H1 (cell line): ENCODE measurements around the gene C1S. TPM values are rescaled to one million over a fixed set of nuclear protein-coding genes. Genes with fewer than 3 reads are reported as not detected.

Experiments used
- CTCF ChIA-PET: fragments of 300-600 bp; sonication (Branson Sonifier 250); formaldehyde crosslinking; loops from one replicate; lab custom pipeline; 2021; ENCODE audit not compliant: partially characterized antibody; lab: Charles Lee
- POLR2A ChIA-PET: fragments of 300-600 bp; sonication (Branson Sonifier 250); formaldehyde crosslinking; loops from one replicate; lab custom pipeline; 2021; ENCODE audit warnings: inconsistent platforms; ENCODE audit not compliant: partially characterized antibody; lab: Charles Lee
- DNase-seq, 2 experiments: peaks; one replicate each; pipeline versions ENCODE4 v3.0.0 to v3.0.0-alpha.2; 2010 to 2022; ENCODE audit warnings: low spot score in 2 of 2, low read depth in 1 of 2, mixed read lengths in 1 of 2
- FAIRE-seq: peaks from 2 replicates; lab custom pipeline; 2011; peaks lifted over from hg19 to GRCh38; lab: Jason Lieb, UNC
- H2AFZ ChIP-seq: 2 replicates; pipeline ENCODE4 v1.8.1; 2012; ENCODE audit warnings: low read length, inconsistent platforms
- H2AK5ac ChIP-seq: 2 replicates; pipeline ENCODE4 v1.6.1; 2013; ENCODE audit warnings: low read depth, low read length
- H2BK120ac ChIP-seq: replicated peaks from 2 replicates; pipeline ENCODE3; 2013; ENCODE audit warnings: low read depth, low read length, inconsistent platforms
- H2BK12ac ChIP-seq: 2 replicates; pipeline ENCODE4 v1.6.1; 2013; ENCODE audit warnings: low read depth, low read length
- H2BK15ac ChIP-seq: 2 replicates; pipeline ENCODE4 v1.6.1; 2013; ENCODE audit warnings: low read length
- H2BK20ac ChIP-seq: 2 replicates; pipeline ENCODE4 v1.6.1; 2013; ENCODE audit warnings: low read length
- H2BK5ac ChIP-seq: 2 replicates; pipeline ENCODE4 v1.6.1; 2013; ENCODE audit warnings: low read depth, low read length
- H3K14ac ChIP-seq: 2 replicates; pipeline ENCODE4 v1.6.1; 2013; ENCODE audit warnings: inconsistent platforms; ENCODE audit not compliant: insufficient read length
- H3K18ac ChIP-seq: 2 replicates; pipeline ENCODE4 v1.6.1; 2013; ENCODE audit warnings: low read length; ENCODE audit errors: extremely low read depth
- H3K23ac ChIP-seq: 2 replicates; pipeline ENCODE4 v1.6.1; 2013; ENCODE audit warnings: inconsistent platforms; ENCODE audit not compliant: insufficient read length
- H3K23me2 ChIP-seq: 2 replicates; pipeline ENCODE4 v1.6.1; 2013; ENCODE audit warnings: low read depth, low read length
- H3K27ac ChIP-seq: 2 replicates; pipeline ENCODE4 v1.6.1; 2011; ENCODE audit warnings: low read depth, low read length, inconsistent platforms
- H3K27me3 ChIP-seq, 4 experiments: replicated peaks in 1 of 4; 1 replicate in 1 of 4; 2 replicates in 3 of 4; pipeline versions ENCODE4 v1.6.1 to v1.8.1; 2011 to 2013; ENCODE audit warnings: low read length in 3 of 4, mild to moderate bottlenecking in 3 of 4, inconsistent platforms in 2 of 4, mixed read lengths in 2 of 4, moderate library complexity in 1 of 4; ENCODE audit not compliant: control insufficient read depth in 3 of 4, insufficient read depth in 3 of 4; ENCODE audit errors: extremely low read depth in 1 of 4
- H3K36me3 ChIP-seq, 4 experiments: 2 replicates each; pipeline versions ENCODE4 v1.6.1 to v1.8.1; 2011 to 2013; ENCODE audit warnings: mild to moderate bottlenecking in 4 of 4, low read length in 3 of 4, moderate library complexity in 2 of 4, control low read depth in 1 of 4, inconsistent platforms in 1 of 4; ENCODE audit not compliant: insufficient read depth in 4 of 4, control insufficient read depth in 2 of 4
- H3K4ac ChIP-seq: replicated peaks from 2 replicates; pipeline ENCODE3; 2013; ENCODE audit warnings: low read length, low read depth, mixed read lengths, inconsistent platforms; ENCODE audit not compliant: insufficient read length
- H3K4me1 ChIP-seq, 4 experiments: replicated peaks in 1 of 4; 1 replicate in 1 of 4; 2 replicates in 3 of 4; pipeline versions ENCODE4 v1.6.1 to v1.8.1; 2011 to 2013; ENCODE audit warnings: low read length in 3 of 4, inconsistent platforms in 2 of 4, mixed read lengths in 1 of 4; ENCODE audit not compliant: insufficient read depth in 4 of 4, control insufficient read depth in 3 of 4
- H3K4me2 ChIP-seq, 2 experiments: 2 replicates each; pipeline versions ENCODE4 v1.6.1 to v1.8.1; 2011 to 2013; ENCODE audit warnings: low read depth in 2 of 2, low read length in 2 of 2, control low read depth in 1 of 2, inconsistent platforms in 1 of 2, mild to moderate bottlenecking in 1 of 2; ENCODE audit not compliant: insufficient read depth in 1 of 2
- H3K4me3 ChIP-seq, 4 experiments: fragments of 200-600, 300-600 bp in 1 of 4; sonication (generic), shearing (Covaris generic), sonication (Bioruptor Twin) in 1 of 4; 2 replicates each; pipeline versions ENCODE4 v1.5.1 to v1.8.1; 2011 to 2016; ENCODE audit warnings: low read length in 4 of 4, low read depth in 3 of 4, control low read depth in 2 of 4, inconsistent platforms in 2 of 4, mild to moderate bottlenecking in 2 of 4, mixed read lengths in 1 of 4, moderate library complexity in 1 of 4; ENCODE audit not compliant: insufficient read depth in 2 of 4; ENCODE audit errors: extremely low read depth in 1 of 4
- H3K56ac ChIP-seq: replicated peaks from 2 replicates; pipeline ENCODE3; 2013; ENCODE audit warnings: low read depth, mild to moderate bottlenecking, mixed read lengths, low read length, inconsistent platforms; ENCODE audit not compliant: insufficient read length
- H3K79me1 ChIP-seq: 2 replicates; pipeline ENCODE4 v1.6.1; 2013; ENCODE audit warnings: low read depth, low read length, control low read depth
- H3K79me2 ChIP-seq, 2 experiments: 2 replicates each; pipeline versions ENCODE4 v1.6.1 to v1.8.1; 2012 to 2013; ENCODE audit warnings: low read length in 2 of 2, mild to moderate bottlenecking in 2 of 2, inconsistent platforms in 1 of 2; ENCODE audit not compliant: insufficient read depth in 2 of 2, control insufficient read depth in 1 of 2
- H3K9ac ChIP-seq, 4 experiments: replicated peaks in 1 of 4; 1 replicate in 1 of 4; 2 replicates in 3 of 4; pipeline versions ENCODE4 v1.6.1 to v1.8.1; 2011 to 2013; ENCODE audit warnings: low read depth in 3 of 4, low read length in 3 of 4, control low read depth in 2 of 4, mild to moderate bottlenecking in 2 of 4, moderate library complexity in 2 of 4, inconsistent platforms in 1 of 4; ENCODE audit errors: extremely low read depth in 1 of 4
- H3K9me3 ChIP-seq, 2 experiments: 2 replicates each; pipeline versions ENCODE4 v1.6.1 to v1.8.1; 2012 to 2013; ENCODE audit warnings: mild to moderate bottlenecking in 2 of 2, moderate library complexity in 2 of 2, control low read depth in 1 of 2, inconsistent platforms in 1 of 2, low read depth in 1 of 2, low read length in 1 of 2, mixed read lengths in 1 of 2; ENCODE audit not compliant: insufficient read depth in 2 of 2
- H4K20me1 ChIP-seq, 2 experiments: replicated peaks in 1 of 2; 2 replicates each; pipeline versions ENCODE3 to v1.8.1; 2011 to 2013; ENCODE audit warnings: inconsistent platforms in 2 of 2, low read length in 2 of 2, mild to moderate bottlenecking in 1 of 2; ENCODE audit not compliant: insufficient read depth in 2 of 2, control insufficient read depth in 1 of 2
- H4K5ac ChIP-seq: 2 replicates; pipeline ENCODE4 v1.6.1; 2013; ENCODE audit warnings: low read length, low read depth, mixed read lengths, inconsistent platforms; ENCODE audit not compliant: insufficient read length
- H4K8ac ChIP-seq: 2 replicates; pipeline ENCODE4 v1.8.0; 2013; ENCODE audit warnings: mild to moderate bottlenecking, moderate library complexity, low read length, inconsistent platforms; ENCODE audit not compliant: insufficient read depth; ENCODE audit errors: extremely low read depth
- H4K91ac ChIP-seq: replicated peaks from 2 replicates; pipeline ENCODE3; 2013; ENCODE audit warnings: low read length, mixed read lengths, inconsistent platforms; ENCODE audit not compliant: insufficient read length
- BCL11A ChIP-seq, 2 experiments: IDR thresholded peaks; one replicate each; pipeline ENCODE4 v1.6.1; 2011; ENCODE audit warnings: low read depth in 2 of 2, low read length in 2 of 2, mild to moderate bottlenecking in 2 of 2
- E2F6 ChIP-seq: IDR thresholded peaks from 2 replicates; pipeline ENCODE4 v1.6.1; 2012; ENCODE audit warnings: inconsistent platforms
- EGR1 ChIP-seq: IDR thresholded peaks from 2 replicates; pipeline ENCODE4 v1.6.1; 2011; ENCODE audit warnings: low read depth, low read length, borderline replicate concordance
- HDAC6 ChIP-seq: IDR thresholded peaks from one replicate; pipeline ENCODE4 v1.7.1; 2012; ENCODE audit warnings: low read depth, mild to moderate bottlenecking, inconsistent platforms, low read length, moderate library complexity
- KDM1A ChIP-seq: fragments of 200-600, 300-600 bp; sonication (generic); IDR thresholded peaks from 2 replicates; pipeline ENCODE4 v1.7.1; 2016; ENCODE audit warnings: mild to moderate bottlenecking, low read length, borderline replicate concordance
- MAFK ChIP-seq: IDR thresholded peaks from 2 replicates; pipeline ENCODE4 v1.6.1; 2012; ENCODE audit warnings: low read depth, mild to moderate bottlenecking, improper control_type of control experiment, low read length
- MAX ChIP-seq: IDR thresholded peaks from 2 replicates; pipeline ENCODE4 v1.6.1; 2012; ENCODE audit warnings: inconsistent platforms
- PHF8 ChIP-seq: fragments of 200-600 bp; sonication (generic); conservative IDR thresholded peaks from 2 replicates; pipeline ENCODE4 v1.7.1; 2012; ENCODE audit warnings: low read depth, mild to moderate bottlenecking, inconsistent platforms, low read length, moderate library complexity
- POLR2A ChIP-seq, 2 experiments: IDR thresholded peaks; 1 replicate in 1 of 2; 2 replicates in 1 of 2; pipeline ENCODE4 v1.6.1; 2011; ENCODE audit warnings: low read depth in 2 of 2, low read length in 2 of 2, mild to moderate bottlenecking in 2 of 2; ENCODE audit errors: control extremely low read depth in 1 of 2
- RFX5 ChIP-seq: IDR thresholded peaks from 2 replicates; pipeline ENCODE4 v1.6.1; 2011; ENCODE audit warnings: low read depth, low read length, improper control_type of control experiment, borderline replicate concordance
- SIRT6 ChIP-seq: IDR thresholded peaks from one replicate; pipeline ENCODE4 v1.7.1; 2012; ENCODE audit warnings: low read length, inconsistent platforms
- SP1 ChIP-seq: IDR thresholded peaks from 2 replicates; pipeline ENCODE4 v1.6.1; 2011; ENCODE audit warnings: low read depth, low read length
- TAF7 ChIP-seq: optimal IDR thresholded peaks from 2 replicates; pipeline ENCODE3; 2011; ENCODE audit warnings: low read depth, mild to moderate bottlenecking, inconsistent platforms, low read length, moderate library complexity, borderline replicate concordance
- TCF12 ChIP-seq: IDR thresholded peaks from 2 replicates; pipeline ENCODE4 v1.6.1; 2011; ENCODE audit warnings: low read depth, mild to moderate bottlenecking, low read length
- TEAD4 ChIP-seq: IDR thresholded peaks from 2 replicates; pipeline ENCODE4 v1.6.1; 2012; ENCODE audit warnings: low read depth, low read length, inconsistent platforms, mixed read lengths
- WGBS, 2 experiments: shearing (Covaris generic) in 1 of 2; methylation state at CpG; one replicate each; pipeline versions ENCODE4 v1.1.6 to v1.1.7; 2013 to 2015; ENCODE audit warnings: low lambda C conversion rate in 2 of 2, mixed read lengths in 2 of 2, inconsistent platforms in 1 of 2, low coverage in 1 of 2, missing lambda C conversion rate in 1 of 2; ENCODE audit not compliant: insufficient replicate concordance in 2 of 2, insufficient coverage in 1 of 2, insufficient read length in 1 of 2; ENCODE audit errors: extremely low coverage in 1 of 2, missing lambda C conversion rate in 1 of 2; 5-methylcytosine and 5-hydroxymethylcytosine counted together
- polyA plus RNA-seq, 7 experiments: library from polyadenylated mRNA; depleted of rRNA in 3 of 7; stranded (reverse) in 5 of 7; unstranded in 2 of 7; fragments of >200 nt in 5 of 7; fragments of 200-250 nt in 2 of 7; gene quantifications; 1 replicate in 5 of 7; 2 replicates in 1 of 7; 4 replicates in 1 of 7; pipeline versions ENCODE4 v1.2.1 to v1.2.3, GENCODE V29; 2011 to 2013; ENCODE audit warnings: missing spikeins in 2 of 7, mixed read lengths in 2 of 7
- total RNA-seq: library from RNA; stranded (reverse); fragmentation: NEBNext Ultra II Directional; extraction: Animal tissue kit (Norgen Biotek cat#: 25700); gene quantifications from 2 replicates; pipeline ENCODE4 v1.2.1, GENCODE V29; 2021

The C1S gene
- total and polyA plus RNA-seq, 2 of the 8 experiments (the other 6 are each of a cell fraction or from before 2014, with no cell fraction given), result 4.4 to 7.3 TPM

GRCh38 chr12:7059780-7060179, 738 bp upstream of the C1S start:
- no peak overlapping the region for H4K5ac ChIP-seq
- no peak overlapping the region for H3K27ac ChIP-seq
- ChIA-PET POLR2A (interaction anchor here (0.7 to 2.5 kb wide), 6 partner anchors 10 to 49 kb away, joined by 3 to 39 read pairs (median 4); partner anchors contain the start of gene C1RL), CTCF (interaction anchor here (0.9 to 6.7 kb wide), 14 partner anchors 9 to 99 kb away, joined by 3 to 58 read pairs (median 6); partner anchors contain the start of gene C1RL)
- H3K4me3 ChIP-seq, result no peak overlapping the region
- H3K4ac ChIP-seq, result no peak overlapping the region
- H4K8ac ChIP-seq, result no peak overlapping the region
- no peaks in the 10 kb centered on the region for H3K23me2 ChIP-seq
- H2BK15ac ChIP-seq, result no peak overlapping the region
- H2BK5ac ChIP-seq, result no peak overlapping the region
- no peak overlapping the region for H2BK12ac ChIP-seq
- H3K27me3 ChIP-seq, result no peaks in the 10 kb centered on the region
- H2BK120ac ChIP-seq, result no peak overlapping the region
- H3K23ac ChIP-seq, result no peak overlapping the region
- H2AK5ac ChIP-seq, result no peak overlapping the region
- no peaks in the 10 kb centered on the region for H3K79me2 ChIP-seq
- no peak overlapping the region for H3K18ac ChIP-seq
- no peak overlapping the region for H3K9ac ChIP-seq
- H3K4me2 ChIP-seq, result no peak overlapping the region
- H3K9me3 ChIP-seq, result no peaks in the 10 kb centered on the region
- H3K36me3 ChIP-seq, result no peaks in the 10 kb centered on the region
- FAIRE-seq, result no peak
- H3K14ac ChIP-seq, result no peak overlapping the region
- no peaks in the 10 kb centered on the region for H3K79me1 ChIP-seq
- no peak overlapping the region for H2AFZ ChIP-seq
- 88% methylated on average over 4 of the region's 4 CpGs; no CpG with 5 or more reads in 1 of the 2 experiments for WGBS, 2 experiments
- H3K4me1 ChIP-seq, result peaks cover 0 to 5% (median 2%) of the 10 kb centered on the region in 4 experiments; a peak in 3 of 7 replicates
- H4K20me1 ChIP-seq, result no peaks in the 10 kb centered on the region
- no peak for DNase-seq
- H4K91ac ChIP-seq, result no peak overlapping the region
- no peak overlapping the region for H2BK20ac ChIP-seq
- H3K56ac ChIP-seq, result no peak overlapping the region
- TF ChIP-seq SIRT6, result no peak
- no peak for TF ChIP-seq BCL11A (IDR thresholded peaks at IDR 0.05; ENCODE audit: low read depth in 2 of 2, low read length in 2 of 2)
- TF ChIP-seq TAF7, result no peak
- no peak for TF ChIP-seq SP1
- no peak for TF ChIP-seq RFX5
- no peak for TF ChIP-seq POLR2A (IDR thresholded peaks at IDR 0.05; ENCODE audit: control extremely low read depth in 1 of 2, low read depth in 2 of 2, low read length in 2 of 2)
- no peak for TF ChIP-seq HDAC6
- TF ChIP-seq TCF12, result no peak
- TF ChIP-seq TEAD4, result no peak
- TF ChIP-seq E2F6, result no peak
- no peak for TF ChIP-seq EGR1
- no peak for TF ChIP-seq MAFK
- no peak for TF ChIP-seq KDM1A
- TF ChIP-seq MAX, result no peak
- TF ChIP-seq PHF8, result no peak
